HG03280 (cell line): Measurements from ENCODE around the gene KCNMB4.
A peak's percentile ranks its signal among the peaks of the same experiment; 100 is the strongest.

Experiments used
- ATAC-seq: cut with Tn5 transposase; IDR thresholded peaks from one replicate; pipeline ENCODE4 v1.9.1; 2021; ENCODE audit warnings: mild to moderate bottlenecking, moderate library complexity; ENCODE audit not compliant: unreplicated experiment

Gene KCNMB4, protein sequence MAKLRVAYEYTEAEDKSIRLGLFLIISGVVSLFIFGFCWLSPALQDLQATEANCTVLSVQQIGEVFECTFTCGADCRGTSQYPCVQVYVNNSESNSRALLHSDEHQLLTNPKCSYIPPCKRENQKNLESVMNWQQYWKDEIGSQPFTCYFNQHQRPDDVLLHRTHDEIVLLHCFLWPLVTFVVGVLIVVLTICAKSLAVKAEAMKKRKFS

DNA sequence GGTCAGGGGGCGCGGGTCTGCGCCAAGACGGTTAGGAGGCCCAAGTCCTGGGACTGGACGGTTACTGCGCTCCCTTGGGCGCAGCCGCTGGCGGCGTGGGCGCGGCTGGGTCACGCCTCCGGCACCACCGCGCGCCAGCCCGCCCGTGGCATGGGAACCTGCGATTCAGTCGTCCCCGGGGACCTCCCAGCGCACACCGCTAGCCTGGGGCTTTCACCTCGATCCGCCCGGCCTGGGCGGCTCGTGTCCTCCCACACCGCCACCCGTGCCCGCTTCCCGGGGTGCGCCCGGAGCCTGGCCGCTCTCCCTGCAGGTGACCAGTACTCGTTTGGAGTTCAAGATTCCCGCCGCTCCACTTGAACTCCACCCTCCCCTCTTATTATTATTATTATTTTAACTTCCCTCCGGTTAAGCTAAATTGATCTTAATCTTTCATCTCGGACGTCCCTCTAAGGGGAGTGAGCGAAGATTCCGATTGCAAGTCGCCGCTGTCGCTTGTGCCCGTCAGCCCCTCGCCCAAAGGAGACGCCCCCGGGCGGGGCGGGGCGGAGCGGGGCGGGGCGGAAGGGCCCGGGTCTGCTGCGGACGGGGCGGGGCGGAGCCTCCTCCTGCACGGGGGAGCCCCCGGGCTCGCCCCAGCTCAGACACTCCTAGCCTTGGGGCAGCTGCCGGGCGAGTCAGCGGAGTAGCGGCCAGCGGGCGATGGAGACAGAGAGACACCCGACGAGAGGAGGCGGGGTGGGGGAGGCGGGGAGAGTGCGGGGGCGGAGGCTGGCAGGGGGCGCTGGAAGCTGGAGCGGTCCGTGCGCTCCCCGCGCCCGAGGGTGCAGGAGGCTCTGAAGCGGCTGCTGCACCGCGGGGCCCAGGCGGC lies at the start of gene KCNMB4:
Gene KCNMB4 (plus strand): TSS at position 643 of the 871 bp plus-strand sequence. CDS start 445 bp downstream, outside the sequence.
- ATAC-seq, result peak; percentile 80

DNA sequence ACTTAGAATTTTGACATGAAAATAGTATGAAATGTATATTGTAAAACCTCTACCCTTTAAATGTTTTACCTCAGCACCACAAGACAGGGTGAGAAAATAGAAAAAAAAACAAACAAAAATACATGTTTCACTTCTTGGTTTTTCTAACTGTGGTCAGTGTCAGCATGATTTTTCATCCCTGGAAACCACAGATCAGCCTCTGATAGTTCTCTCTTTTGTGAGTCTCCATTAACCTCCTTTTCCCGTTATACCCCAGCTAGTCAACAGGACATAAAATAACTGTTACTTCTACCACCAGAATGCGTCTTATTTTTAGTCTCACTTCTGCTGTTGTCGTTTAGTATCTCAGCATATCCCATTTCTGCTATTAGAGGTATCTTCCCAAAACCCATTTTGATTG lies 48.3 kb upstream of the KCNMB4 start:
- ATAC-seq, result peak; percentile 93

DNA sequence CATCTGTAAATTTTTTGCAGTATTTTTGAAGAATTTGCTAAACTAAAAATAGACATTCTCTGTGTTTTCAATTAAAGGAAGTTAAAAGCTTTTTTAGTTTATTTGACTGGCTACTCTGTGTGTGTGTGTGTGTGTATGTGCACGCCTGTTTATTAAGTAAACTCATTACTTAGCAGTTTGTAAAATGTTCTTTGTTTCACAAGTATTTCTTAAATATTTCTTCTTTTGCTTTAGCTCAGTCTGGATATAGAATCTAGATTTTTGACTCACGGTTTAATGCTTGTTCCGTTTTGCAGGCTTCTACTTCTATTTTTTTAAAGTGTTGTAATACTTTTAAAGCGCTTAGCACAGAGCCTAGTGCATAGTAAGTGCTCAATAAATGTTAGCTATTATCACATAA lies 46.5 kb upstream of the KCNMB4 start:
- ATAC-seq, result no peak

DNA sequence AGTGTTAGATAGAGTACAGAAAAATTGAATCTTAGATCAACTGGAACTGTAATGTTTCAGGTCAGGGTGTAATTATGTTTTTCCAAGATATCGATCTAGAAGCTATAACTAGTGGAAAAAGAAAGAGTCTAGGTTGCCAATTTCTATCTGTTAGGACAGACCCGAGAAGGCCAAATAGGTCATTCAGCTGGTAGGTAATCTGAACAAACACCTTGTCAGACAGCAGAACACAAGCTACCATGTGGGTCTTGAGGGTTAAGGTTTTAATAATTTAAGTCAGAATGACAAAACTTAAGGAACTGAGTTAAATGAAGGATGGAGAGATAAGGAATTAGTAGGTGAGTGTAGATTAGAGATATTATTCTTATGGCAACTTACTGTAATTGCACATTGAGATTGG lies 44.9 kb upstream of the KCNMB4 start:
- ATAC-seq, result no peak

DNA sequence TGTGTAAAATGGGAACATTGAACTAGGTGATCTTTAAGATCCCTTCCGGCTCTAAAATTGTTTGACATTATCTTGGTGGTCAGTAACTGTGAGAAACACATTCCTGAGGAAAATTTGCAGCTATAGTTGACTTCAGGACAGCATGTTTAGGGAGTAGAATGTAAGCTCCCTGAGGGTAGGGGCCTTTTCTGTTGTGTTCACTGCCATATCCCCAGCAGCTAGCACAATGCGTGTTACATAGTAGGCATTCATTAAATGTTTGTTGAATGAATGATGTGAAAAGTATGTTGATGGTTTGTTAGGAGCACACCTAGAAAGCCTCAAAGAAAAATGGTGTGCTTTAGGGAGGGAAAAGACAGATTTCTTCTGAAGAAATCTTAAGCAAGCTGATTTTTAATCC lies 38.5 kb upstream of the KCNMB4 start:
- no peak for ATAC-seq

DNA sequence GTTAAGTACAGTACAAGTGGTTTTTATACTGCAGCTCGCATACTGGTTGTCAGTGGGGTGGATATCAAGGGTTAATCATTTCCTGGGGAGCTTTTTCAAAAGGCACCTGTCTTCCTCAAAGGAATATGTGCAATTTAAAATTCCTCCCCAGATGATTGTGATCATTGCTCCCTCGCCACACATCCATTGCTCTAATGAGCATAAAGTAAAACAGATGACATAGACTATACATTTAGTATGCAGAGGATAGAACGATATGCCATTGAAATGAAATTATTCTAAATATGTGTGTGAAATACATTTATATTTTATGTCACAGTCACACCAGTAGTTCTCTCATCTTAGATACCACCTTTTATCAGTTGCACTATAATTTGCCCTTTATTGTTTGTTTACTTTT lies 36.4 kb upstream of the KCNMB4 start:
- ATAC-seq, result no peak

DNA sequence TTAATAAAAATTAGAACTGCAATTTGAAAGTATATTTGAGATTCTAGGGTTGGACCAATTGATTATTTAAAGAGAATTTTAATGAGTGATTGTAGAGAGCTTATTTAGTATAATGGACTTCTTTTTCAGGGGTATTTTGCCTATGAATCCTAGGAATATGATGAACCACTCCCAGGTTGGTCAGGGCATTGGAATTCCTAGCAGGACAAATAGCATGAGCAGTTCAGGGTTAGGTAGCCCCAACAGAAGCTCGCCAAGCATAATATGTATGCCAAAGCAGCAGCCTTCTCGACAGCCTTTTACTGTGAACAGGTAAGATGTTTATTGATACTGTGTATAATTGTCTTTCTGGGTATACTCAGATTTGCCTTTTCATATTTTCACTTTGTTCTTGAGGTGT lies 35.9 kb upstream of the KCNMB4 start:
- no peak for ATAC-seq

DNA sequence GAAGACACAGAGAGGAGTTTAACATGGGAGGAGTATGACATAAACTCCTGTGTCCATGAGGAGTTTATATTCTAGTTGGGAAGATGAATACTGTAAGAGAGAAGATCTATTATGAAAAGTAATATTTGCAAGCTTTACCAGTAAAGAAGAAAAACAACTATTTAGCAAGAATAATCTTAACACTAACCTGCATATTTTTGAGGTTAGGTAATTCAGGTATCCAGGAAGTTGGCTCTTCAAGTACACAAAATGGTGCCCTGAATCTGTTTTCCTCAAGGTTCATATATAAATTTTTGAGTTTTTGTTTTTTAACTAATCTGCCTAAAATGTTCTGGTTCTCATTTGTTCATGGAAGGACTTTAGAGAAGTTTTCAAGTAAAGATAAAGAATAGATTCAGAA lies 33.9 kb upstream of the KCNMB4 start:
- no peak for ATAC-seq

DNA sequence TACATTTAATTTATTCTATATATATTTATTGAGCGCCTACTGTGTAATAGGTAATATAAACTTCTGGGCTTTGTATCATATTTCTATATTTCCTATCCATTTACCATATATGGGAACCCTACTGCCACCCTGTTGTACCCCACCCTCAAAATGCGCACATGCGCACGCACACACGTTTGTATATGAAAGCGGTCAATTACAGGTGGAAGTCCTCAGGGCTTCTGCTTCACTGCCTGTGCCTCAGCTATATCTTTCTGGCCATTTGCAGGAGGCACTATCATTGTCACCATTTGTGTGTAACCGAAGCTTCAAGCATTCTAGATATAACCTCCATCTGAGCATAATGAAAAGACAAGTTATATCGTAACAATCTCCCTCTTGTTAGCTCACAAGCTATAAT lies 31.3 kb upstream of the KCNMB4 start:
- ATAC-seq, result no peak

DNA sequence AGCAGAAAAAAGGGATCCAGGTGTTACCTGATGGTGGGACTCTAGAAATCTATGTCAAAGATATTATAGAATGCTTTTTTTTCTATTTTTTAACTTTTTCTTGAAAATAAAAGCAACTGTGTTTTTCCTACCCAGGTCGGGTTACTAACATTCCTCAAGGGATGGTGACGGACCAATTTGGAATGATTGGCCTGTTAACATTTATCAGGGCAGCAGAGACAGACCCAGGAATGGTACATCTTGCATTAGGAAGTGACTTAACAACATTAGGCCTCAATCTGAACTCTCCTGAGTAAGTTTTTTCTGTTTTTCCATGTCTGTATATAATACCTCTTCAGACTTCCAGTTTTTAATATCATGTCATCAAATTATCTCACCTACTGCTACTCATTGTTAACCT lies 27.6 kb upstream of the KCNMB4 start:
- ATAC-seq, result no peak

DNA sequence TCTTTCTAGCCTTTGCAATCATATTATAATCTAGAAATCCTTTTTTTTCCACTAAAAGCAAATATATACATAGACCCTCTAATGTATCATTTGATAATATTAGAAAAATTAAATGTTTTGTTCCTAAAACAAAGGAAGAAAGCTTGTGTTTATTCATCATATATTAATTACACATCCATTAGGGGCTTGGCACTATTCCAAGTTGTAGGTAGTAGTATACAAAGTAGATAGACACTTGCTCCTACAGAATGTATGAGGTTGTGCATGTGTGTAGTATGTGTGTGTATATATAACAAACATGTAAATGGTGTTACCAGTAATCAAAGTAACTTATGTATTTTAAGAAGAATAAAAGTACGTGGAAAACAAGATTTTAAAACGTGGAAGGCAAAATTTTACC lies 15.0 kb upstream of the KCNMB4 start:
- ATAC-seq, result no peak

DNA sequence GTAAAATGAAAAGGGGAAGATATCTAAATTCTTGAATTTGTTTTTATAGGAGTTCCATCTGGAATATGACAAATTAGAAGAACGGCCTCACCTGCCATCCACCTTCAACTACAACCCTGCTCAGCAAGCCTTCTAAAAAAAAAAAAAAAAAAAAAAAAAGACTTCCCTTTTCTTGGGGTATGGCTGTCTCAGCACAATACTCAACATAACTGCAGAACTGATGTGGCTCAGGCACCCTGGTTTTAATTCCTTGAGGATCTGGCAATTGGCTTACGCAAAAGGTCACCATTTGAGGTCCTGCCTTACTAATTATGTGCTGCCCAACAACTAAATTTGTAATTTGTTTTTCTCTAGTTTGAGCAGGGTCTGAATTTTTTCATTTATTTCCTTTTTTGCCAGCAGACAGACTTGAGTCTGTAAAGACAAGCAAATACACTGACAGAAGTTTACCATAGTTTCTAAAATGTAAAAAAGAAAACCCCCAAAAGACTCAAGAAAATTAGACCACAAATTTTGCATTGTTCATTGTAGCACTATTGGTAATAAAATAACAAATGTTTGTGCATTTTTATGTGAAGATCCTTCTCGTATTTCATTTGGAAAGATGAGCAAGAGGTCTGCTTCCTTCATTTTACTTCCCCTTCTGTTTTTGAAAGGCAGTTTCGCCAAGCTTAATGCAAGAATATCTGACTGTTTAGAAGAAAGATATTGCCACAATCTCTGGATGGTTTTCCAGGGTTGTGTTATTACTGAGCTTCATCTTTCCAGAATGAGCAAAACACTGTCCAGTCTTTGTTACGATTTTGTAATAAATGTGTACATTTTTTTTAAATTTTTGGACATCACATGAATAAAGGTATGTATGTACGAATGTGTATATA lies 12.1 kb upstream of the KCNMB4 start:
- no peak for ATAC-seq

DNA sequence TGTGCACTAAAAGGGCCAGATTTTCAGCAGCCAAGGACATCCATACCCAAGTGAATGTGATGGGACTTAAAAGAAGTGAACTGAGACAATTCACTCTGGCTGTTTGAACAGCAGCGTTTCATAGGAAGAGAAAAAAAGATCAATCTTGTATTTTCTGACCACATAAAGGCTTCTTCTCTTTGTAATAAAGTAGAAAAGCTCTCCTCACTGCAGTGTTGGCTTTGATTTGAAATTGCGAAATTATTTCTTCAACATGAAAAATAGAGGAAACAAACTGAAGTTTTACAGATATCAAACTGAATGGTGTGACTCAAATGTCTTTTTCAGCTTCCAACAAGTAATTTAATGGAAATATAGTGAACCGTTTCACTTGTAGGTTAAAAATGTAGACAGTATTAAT lies 11.3 kb upstream of the KCNMB4 start:
- ATAC-seq, result no peak

DNA sequence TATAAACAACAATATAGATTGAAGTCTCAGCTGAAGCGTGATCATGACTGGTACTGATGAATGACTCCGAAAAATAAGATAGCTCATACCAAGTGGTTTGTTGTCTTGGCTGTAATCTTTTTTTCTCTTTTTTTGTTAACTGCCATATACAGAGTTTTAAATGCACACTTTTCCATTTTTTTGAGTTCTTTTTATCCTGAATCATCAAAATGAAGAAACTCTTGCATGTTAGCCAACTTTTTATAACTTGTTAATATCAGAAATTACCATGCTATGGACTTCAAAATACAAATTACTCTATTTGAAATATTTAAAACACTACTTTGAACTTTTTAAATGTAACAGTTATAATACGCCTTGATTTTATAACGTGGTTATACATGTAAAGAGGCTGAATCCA lies 10.1 kb upstream of the KCNMB4 start:
- ATAC-seq, result no peak

DNA sequence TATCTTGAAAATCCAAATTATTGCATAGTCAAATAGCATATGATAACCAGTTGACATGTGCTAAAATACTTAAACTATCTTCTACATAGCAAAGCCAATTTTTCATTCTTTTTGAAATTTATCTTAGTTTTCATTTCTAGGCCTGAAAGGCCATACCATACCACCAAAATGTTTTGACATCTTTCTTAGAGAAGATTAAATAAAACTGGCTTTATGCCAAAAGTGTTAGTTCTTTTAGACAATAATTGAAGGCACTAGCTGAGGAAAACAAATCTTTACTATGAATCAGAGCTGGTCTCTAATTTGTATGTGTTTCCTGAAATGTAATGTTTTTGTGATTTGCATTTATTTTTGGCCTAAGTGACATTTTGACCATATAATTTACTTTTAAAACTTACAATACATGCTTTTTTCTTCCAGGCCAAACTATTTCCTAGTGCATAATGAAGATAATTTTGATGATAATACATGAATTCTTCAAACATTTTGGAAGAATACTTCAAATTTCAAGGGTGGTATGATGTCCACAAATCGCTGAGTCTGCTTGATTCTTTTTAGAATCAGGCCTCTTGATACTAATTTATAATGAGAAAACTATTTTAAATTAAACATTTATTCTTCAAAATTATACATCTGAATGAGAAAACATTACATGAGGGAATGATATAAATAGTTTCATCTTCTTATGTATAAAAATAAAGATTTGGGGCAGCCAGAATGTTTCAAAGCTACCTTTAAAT lies 6.5 kb upstream of the KCNMB4 start:
- ATAC-seq, result no peak

DNA sequence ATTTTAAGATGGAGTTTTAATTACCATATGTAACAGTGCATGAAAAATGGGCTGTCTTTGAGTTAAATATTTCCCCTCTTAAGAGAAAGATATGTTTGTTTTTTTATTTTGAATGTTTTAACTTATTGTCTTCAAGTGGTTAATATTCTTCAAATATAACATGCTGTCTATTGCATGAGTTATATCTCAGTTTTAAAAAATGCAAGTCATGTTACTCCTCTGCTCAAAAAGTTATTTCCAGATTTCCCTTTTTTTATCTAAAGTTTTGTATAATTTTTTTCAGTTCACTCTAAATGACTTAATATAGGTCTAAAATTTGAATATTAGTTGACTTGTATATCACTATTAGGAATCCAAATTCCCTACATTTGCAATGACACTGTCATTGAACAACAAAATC lies 5.9 kb upstream of the KCNMB4 start:
- no peak for ATAC-seq

DNA sequence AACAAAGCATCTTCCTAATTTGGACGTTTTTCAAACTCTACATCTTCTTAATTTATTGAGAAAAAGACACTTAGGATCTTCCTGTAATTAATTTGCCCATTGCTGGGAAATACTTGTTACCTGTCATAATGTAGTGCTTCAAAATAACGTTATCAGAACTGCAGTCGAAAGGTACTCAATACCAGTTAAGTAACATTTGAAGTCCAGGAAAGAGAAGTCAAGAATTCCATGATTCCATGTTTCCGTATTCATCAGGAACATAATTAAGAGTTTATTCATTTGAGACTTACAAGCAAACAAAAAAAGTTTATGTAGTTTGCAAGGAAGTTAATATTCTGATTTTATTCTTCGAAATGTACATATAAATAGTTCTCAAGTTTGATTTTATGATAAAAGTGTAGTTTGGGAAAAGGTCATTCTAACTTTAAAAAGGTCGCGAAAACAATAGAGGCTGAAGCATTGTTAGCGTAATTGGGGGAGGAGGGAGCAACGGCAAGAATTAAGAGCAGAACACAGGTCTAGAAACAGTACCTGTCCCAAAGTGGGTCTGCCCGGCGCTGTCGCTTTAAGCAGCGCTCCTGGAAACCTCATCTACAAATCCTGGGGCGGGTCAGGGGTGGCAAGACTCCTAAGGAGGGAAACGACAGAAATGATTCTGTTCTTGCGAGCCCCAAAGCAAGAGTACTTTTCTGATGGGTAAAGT lies 1.2 kb upstream of the KCNMB4 start:
- no peak for ATAC-seq

DNA sequence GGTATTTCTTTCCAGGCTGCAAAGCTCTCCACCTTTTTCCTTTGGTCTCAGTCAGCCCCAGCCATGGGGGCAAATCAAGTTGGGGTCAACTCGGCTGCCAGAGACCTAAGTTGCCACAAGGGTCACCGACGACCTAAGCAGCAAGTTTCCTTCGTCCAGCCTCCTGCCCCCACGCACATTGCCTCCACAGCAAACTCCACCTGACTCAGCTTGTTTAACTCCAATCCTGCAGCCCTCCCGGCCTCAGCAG lies 767 bp upstream of the KCNMB4 start:
- peak; percentile 10 for ATAC-seq

DNA sequence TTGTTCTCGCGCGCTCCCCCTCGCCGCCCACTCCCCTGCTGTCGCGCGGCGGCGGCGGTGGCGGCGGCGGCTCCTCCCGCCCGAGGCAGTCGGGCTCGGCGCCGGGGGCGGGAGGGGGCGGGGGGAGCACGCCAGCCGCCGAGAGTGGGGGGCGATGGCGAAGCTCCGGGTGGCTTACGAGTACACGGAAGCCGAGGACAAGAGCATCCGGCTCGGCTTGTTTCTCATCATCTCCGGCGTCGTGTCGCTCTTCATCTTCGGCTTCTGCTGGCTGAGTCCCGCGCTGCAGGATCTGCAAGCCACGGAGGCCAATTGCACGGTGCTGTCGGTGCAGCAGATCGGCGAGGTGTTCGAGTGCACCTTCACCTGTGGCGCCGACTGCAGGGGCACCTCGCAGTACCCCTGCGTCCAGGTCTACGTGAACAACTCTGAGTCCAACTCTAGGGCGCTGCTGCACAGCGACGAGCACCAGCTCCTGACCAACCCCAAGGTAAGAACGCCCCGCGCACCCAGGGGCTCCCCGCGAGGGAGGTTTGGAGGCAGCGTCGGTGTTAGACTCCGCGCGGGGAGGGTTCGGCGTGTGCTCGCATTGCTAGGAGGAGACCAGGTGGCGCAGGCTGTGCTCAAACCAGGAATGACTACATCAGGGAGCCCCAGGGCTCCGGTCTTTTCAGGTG lies 629 bp downstream of the KCNMB4 start:
- peak; percentile 47 for ATAC-seq
